ENCODE measurements around the gene PEX5L. TPM values are rescaled to one million over a fixed set of nuclear protein-coding genes. Genes with fewer than 3 reads are reported as not detected.

Gene PEX5L
- total and polyA plus RNA-seq, 11 donors: 0.08 to 5.2 (median 0.22) TPM; not detected in 2

DNA sequence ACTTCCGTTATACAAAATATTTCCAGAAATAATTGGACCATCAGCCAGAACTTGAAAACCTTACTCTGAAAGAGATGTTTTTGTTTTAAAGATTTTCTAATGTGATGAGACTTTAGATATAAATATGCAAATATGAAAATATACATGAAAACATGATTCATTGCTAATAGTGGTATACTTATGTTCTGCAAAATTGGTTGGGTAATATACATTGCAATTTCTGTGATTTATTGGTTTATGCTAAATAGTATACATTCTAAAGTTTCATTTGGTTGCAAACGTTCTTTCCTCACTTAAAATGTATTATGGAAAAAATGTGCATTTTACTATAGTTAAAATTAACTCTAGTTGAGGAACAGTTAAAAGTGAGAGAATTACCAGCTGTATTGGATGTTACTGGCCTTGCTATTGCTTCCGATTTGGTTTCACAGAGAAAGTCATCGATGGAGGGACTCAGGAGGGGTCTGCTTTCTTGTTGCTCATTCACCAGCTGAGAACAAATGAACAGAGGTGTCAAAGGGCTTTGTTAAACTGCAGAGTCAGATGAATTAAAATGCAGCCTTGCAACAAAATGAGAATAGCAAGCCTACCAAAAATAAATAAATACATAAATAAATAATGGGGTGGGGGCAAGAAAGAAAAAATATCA lies 149.3 kb downstream of the PEX5L start:
- no peak overlapping the region for H3K27ac ChIP-seq

DNA sequence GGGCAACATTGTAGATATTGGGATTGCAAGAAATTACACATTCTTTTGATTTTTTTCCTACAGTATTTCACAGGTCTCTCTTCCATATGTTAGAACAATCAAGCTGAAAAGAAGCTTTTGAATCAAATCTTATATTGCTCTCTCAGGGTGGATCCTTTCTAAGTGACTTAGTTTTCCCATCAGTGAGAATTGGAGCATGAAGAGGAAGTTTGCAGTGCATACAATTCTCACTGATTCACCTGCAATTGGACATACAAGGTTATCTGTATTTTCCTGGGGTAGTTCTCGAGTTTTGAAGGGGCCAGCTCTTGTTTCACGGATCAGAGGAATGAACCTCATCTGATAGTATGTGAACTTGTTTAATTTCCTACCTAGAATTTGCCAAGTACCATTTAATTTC lies 150.8 kb downstream of the PEX5L start:
- no peaks in the 10 kb centered on the region for H3K9me3 ChIP-seq
- peaks cover 0 to 7% (median 0%) of the 10 kb centered on the region in 12 donors for H3K4me1 ChIP-seq
- 72 to 79% (median 75%) methylated on average over 2 of the region's 2 CpGs for whole genome bisulfite sequencing, 4 donors
- intact Hi-C loops (cut with DNase I): no loop called here
- no peak overlapping the region for H3K4me3 ChIP-seq
- no peaks in the 10 kb centered on the region for H3K36me3 ChIP-seq
- H3K27me3 ChIP-seq: peaks cover 0 to 4% (median 0%) of the 10 kb centered on the region in 9 donors
- no peak for ATAC-seq
- DNase-seq: no peak
- TF ChIP-seq CTCF (IDR thresholded peaks at IDR 0.05) (no peak), POLR2A (IDR thresholded peaks at IDR 0.05) (no peak)
- H3K27ac ChIP-seq: no peak overlapping the region

More for the DNA sequence above, 149.3 kb downstream of the PEX5L start:
- WGBS, 4 donors: 65 to 78% (median 75%) methylated on average over 4 of the region's 4 CpGs
- Histone ChIP-seq H3K27me3 (peaks cover 0 to 4% (median 0%) of the 10 kb centered on the region in 9 donors), H3K4me1 (peaks cover 0 to 2% (median 0%) of the 10 kb centered on the region in 12 donors), H3K36me3 (no peaks in the 10 kb centered on the region), H3K4me3 (no peak overlapping the region), H3K9me3 (no peaks in the 10 kb centered on the region)
- intact Hi-C loops (cut with DNase I): no loop called here
- ATAC-seq: no peak
- DNase-seq: no peak
- TF ChIP-seq POLR2A (IDR thresholded peaks at IDR 0.05) (no peak), CTCF (IDR thresholded peaks at IDR 0.05) (no peak)

GRCh38 chr3:179884136-179884535 lies 152.6 kb downstream of the PEX5L start:
- Histone ChIP-seq H3K4me1 (peaks cover 0 to 7% (median 0%) of the 10 kb centered on the region in 12 donors), H3K27ac (no peak overlapping the region), H3K4me3 (no peak overlapping the region), H3K27me3 (peaks cover 0 to 4% (median 0%) of the 10 kb centered on the region in 9 donors), H3K9me3 (no peaks in the 10 kb centered on the region), H3K36me3 (no peaks in the 10 kb centered on the region)
- ATAC-seq: no peak
- 77 to 85% (median 81%) methylated on average over 1 of the region's 1 CpG for WGBS, 4 donors
- TF ChIP-seq POLR2A (IDR thresholded peaks at IDR 0.05) (no peak), CTCF (IDR thresholded peaks at IDR 0.05) (no peak)
- intact Hi-C loops (cut with DNase I): no loop called here
- DNase-seq: no peak

GRCh38 chr3:179882292-179882691 lies 154.4 kb downstream of the PEX5L start:
- no peak for DNase-seq
- no peak overlapping the region for H3K27ac ChIP-seq
- 6 to 18% (median 7%) methylated on average over 2 of the region's 2 CpGs for WGBS, 4 donors

More at GRCh38 chr3:179882292-179882691, 154.4 kb downstream of the PEX5L start:
- peak in 2 of 4 donors; percentile 22 to 50 for ATAC-seq
- intact Hi-C loops (cut with DNase I): no loop called here
- Histone ChIP-seq H3K4me1 (peaks cover 0 to 7% (median 0%) of the 10 kb centered on the region in 12 donors), H3K36me3 (no peaks in the 10 kb centered on the region), H3K4me3 (no peak overlapping the region), H3K9me3 (no peaks in the 10 kb centered on the region), H3K27me3 (peaks cover 0 to 2% (median 0%) of the 10 kb centered on the region in 9 donors)
- no peak for TF ChIP-seq POLR2A (IDR thresholded peaks at IDR 0.05)
- TF ChIP-seq CTCF (IDR thresholded peaks at IDR 0.05): no peak

Data from heart left ventricle (tissue), 16 donors.